Heart left ventricle (tissue), 16 donors: ENCODE measurements around the gene HIPK2. TPM values are rescaled to one million over a fixed set of nuclear protein-coding genes. Genes with fewer than 3 reads are reported as not detected.

Source experiments
- ATAC-seq, 4 donors: fragments of 200-7000 bp; cut with Tn5 transposase; one replicate each; pipeline ENCODE4 v1.9.1; 2020 to 2022; ENCODE audit warnings: moderate library complexity in 4 of 4, mild to moderate bottlenecking in 3 of 4, moderate number of reproducible peaks in 1 of 4
- DNase-seq, 5 donors: peaks; one replicate each; pipeline ENCODE4 v3.0.0-alpha.2; 2020
- H3K27ac ChIP-seq, 12 donors: fragments of 200-600 bp; sonication (generic) in 4 of 12; one replicate each; pipeline versions ENCODE4 v1.5.0 to v1.8.0; 2016 to 2022; ENCODE audit warnings: mild to moderate bottlenecking in 2 of 12
- H3K27me3 ChIP-seq, 9 donors: fragments of 200-600 bp; sonication (generic) in 2 of 9; one replicate each; pipeline versions ENCODE4 v1.5.1 to v1.8.0; 2016 to 2022; ENCODE audit warnings: mild to moderate bottlenecking in 3 of 9
- H3K36me3 ChIP-seq, 9 donors: fragments of 200-600 bp; sonication (generic) in 2 of 9; one replicate each; pipeline versions ENCODE4 v1.5.0 to v1.8.0; 2018 to 2022; ENCODE audit warnings: mild to moderate bottlenecking in 2 of 9
- H3K4me1 ChIP-seq, 12 donors: fragments of 200-600 bp; sonication (generic) in 4 of 12; one replicate each; pipeline versions ENCODE4 v1.5.0 to v1.8.0; 2016 to 2022; ENCODE audit warnings: mild to moderate bottlenecking in 3 of 12
- H3K4me3 ChIP-seq, 12 donors: fragments of 200-600 bp; sonication (generic) in 4 of 12; one replicate each; pipeline versions ENCODE4 v1.5.0 to v1.8.0; 2017 to 2022; ENCODE audit warnings: mild to moderate bottlenecking in 9 of 12, moderate library complexity in 4 of 12
- H3K9me3 ChIP-seq, 12 donors: fragments of 200-600 bp; sonication (generic) in 4 of 12; one replicate each; pipeline versions ENCODE4 v1.5.0 to v1.8.0; 2016 to 2022; ENCODE audit warnings: mild to moderate bottlenecking in 1 of 12
- POLR2A ChIP-seq, 2 donors: fragments of 450-650 bp; IDR thresholded peaks; one replicate each; pipeline ENCODE4 v1.6.1; 2017; ENCODE audit warnings: antibody characterized with exemption in 2 of 2, mild to moderate bottlenecking in 2 of 2, moderate library complexity in 2 of 2
- WGBS, 4 donors: extraction: QIAGEN DNeasy Blood & Tissue Kit in 2 of 4; methylation state at CpG; one replicate each; pipeline versions ENCODE4 v1.1.5 to v1.1.7; 2013 to 2018; 5-methylcytosine and 5-hydroxymethylcytosine counted together
- intact Hi-C, 10 donors: fragments of 100-400 bp; cut with DNase I; formaldehyde crosslinking; loops; one replicate each; pipeline versions ENCODE4 v1.11.1 to v1.14.2; 2022
- polyA plus RNA-seq, 2 donors: library from polyadenylated mRNA; stranded (reverse); fragments of 200-250 nt; gene quantifications; one replicate each; pipeline ENCODE4 v1.2.3, GENCODE V29; 2013
- total RNA-seq, 9 donors: library from RNA; depleted of rRNA in 2 of 9; stranded (reverse); fragments of >200 nt in 2 of 9; fragmentation: NEBNext Ultra II Directional in 3 of 9; extraction: Animal tissue kit (Norgen Biotek cat#: 25700) in 3 of 9; gene quantifications; one replicate each; pipeline versions ENCODE4 v1.1.0 to v1.2.4, GENCODE V29; 2016 to 2023
- TF ChIP-seq, protein P1 (sequence below), 12 donors: fragments of 200-600 bp; sonication (generic) in 4 of 12; IDR thresholded peaks; one replicate each; pipeline versions ENCODE4 v1.5.0 to v1.8.0; 2018 to 2022; ENCODE audit warnings: antibody characterized with exemption in 12 of 12, mild to moderate bottlenecking in 5 of 12
- donor health status: ischemic (EF 13 %, LVEDD 7.1; RV severe dilation, severe dysfunction).
- donor health status: healthy with polysubstance abuse.
- donor health status: DM: no; HTN: yes; CAD: no.
- donor health status: DM: no; HTN: no; CAD: no.
- donor health status: ischemic (EF 25% LVEDD 6.9; RV normal size, moderate dysfunction).
- donor health status: ischemic (EF 25% LVEDD 5.7; RV mildly dilated, moderate dysfunction).
- donor health status: healthy.
- donor health status: DM: yes; HTN: yes; CAD: no.
- donor health status: ischemic (EF 35%, LVEDD 5.7; RV mildly dilated, moderate dysfunction).
- donor health status: nonischemic (EF 11% LVEDD 7.7; RV severe dilation, severe dysfunction).
- donor health status: DM: yes; HTN: yes; CAD: no.
- donor health status: PGD.
- donor health status: ischemic (EF 29% LVEDD 5.4; RV normal size, mild dysfunction).
- donor health status: nonischemic (EF 23%, LVEDD 6.1; RV moderate dilation, normal function).

Gene HIPK2
- total and polyA plus RNA-seq, 11 donors: 43.2 to 244 (median 143) TPM

DNA sequence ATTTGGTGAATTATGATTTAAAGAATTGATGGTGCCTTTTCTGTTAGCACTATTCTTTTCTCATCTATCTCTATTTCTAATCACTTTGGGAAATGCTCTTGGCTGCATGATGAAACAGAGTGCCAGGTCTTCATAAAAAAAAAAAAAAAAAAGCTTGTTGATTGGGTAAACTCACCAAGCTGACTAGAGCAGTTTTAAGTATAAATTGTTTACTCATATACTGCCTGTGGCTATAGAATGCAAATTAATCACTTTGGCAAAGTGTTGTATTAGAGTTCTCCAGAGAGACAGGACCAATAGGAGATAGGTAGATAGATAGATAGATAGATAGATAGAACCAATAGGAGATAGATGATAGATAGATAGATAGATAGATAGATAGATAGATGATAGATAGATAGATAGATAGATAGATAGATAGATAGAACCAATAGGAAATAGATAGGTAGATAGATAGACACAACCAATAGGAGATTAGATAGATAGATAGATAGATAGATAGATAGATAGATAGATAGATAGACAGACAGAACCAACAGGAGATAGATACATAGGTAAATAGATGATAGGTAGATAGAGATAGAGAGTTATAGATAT is 31.1 kb upstream of the HIPK2 start:
- TF ChIP-seq, protein P1, sequence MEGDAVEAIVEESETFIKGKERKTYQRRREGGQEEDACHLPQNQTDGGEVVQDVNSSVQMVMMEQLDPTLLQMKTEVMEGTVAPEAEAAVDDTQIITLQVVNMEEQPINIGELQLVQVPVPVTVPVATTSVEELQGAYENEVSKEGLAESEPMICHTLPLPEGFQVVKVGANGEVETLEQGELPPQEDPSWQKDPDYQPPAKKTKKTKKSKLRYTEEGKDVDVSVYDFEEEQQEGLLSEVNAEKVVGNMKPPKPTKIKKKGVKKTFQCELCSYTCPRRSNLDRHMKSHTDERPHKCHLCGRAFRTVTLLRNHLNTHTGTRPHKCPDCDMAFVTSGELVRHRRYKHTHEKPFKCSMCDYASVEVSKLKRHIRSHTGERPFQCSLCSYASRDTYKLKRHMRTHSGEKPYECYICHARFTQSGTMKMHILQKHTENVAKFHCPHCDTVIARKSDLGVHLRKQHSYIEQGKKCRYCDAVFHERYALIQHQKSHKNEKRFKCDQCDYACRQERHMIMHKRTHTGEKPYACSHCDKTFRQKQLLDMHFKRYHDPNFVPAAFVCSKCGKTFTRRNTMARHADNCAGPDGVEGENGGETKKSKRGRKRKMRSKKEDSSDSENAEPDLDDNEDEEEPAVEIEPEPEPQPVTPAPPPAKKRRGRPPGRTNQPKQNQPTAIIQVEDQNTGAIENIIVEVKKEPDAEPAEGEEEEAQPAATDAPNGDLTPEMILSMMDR (IDR thresholded peaks at IDR 0.05): no peak
- no peak for TF ChIP-seq POLR2A (IDR thresholded peaks at IDR 0.05)
- H3K27ac ChIP-seq: no peak overlapping the region
- ATAC-seq (no peak), DNase-seq (no peak)
- no peaks in the 10 kb centered on the region for H3K36me3 ChIP-seq
- H3K27me3 ChIP-seq: no peaks in the 10 kb centered on the region
- H3K4me1 ChIP-seq: no peaks in the 10 kb centered on the region
- H3K9me3 ChIP-seq: no peaks in the 10 kb centered on the region
- no peak overlapping the region for H3K4me3 ChIP-seq
- intact Hi-C loops: no loop called here

DNA sequence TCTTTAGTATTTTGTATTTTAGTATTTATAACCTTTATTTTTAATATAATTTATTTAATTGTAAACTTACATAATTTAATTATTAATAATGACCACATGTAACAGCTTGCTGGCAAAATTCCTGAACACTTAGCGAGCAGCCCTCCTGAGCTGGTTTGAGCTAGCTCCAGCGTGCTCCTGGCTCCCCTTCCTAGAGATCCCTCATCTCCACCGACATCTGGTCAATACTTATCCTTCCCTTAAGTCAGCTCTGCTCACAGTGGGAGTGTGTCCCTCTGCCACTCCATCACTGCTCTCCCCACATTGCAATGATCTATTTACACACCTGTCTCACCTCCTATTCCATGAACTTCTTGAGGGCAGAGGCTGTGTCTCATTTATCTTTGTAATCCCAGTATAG is 30.6 kb upstream of the HIPK2 start:
- Histone ChIP-seq H3K27ac (no peak overlapping the region), H3K4me1 (no peaks in the 10 kb centered on the region), H3K27me3 (no peaks in the 10 kb centered on the region), H3K36me3 (no peaks in the 10 kb centered on the region), H3K4me3 (no peak overlapping the region), H3K9me3 (no peaks in the 10 kb centered on the region)
- intact Hi-C loops: no loop called here
- no peak for TF ChIP-seq POLR2A (IDR thresholded peaks at IDR 0.05)
- TF ChIP-seq, protein P1 (IDR thresholded peaks at IDR 0.05): no peak
- ATAC-seq (no peak), DNase-seq (no peak)
- WGBS, 4 donors: 85 to 93% (median 90%) methylated on average over 3 of the region's 3 CpGs

DNA sequence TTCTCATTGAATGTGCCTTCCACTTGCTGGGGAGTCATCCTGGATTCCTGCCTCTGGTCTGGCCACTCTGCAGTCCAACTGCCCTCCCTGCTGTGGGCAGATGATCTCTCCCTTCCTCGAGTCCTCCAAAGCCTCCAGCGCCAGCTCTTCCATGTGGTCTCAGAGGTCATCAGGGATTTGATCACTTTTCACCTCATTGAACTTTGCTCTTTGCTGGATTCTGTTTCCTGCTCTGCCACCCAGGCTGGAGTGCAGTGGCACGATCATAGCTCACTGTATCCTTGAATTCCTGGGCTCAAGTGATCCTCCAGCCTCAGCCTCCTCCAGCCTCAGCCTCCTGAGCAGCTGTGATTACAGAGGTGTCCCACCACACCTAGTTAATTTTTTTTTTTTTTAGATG is 29.2 kb upstream of the HIPK2 start:
- DNase-seq (no peak), ATAC-seq (no peak)
- intact Hi-C loops: no loop called here
- Histone ChIP-seq H3K27me3 (no peaks in the 10 kb centered on the region), H3K4me1 (no peaks in the 10 kb centered on the region), H3K4me3 (no peak overlapping the region), H3K36me3 (no peaks in the 10 kb centered on the region), H3K27ac (no peak overlapping the region), H3K9me3 (no peaks in the 10 kb centered on the region)
- TF ChIP-seq, protein P1 (IDR thresholded peaks at IDR 0.05): no peak
- TF ChIP-seq POLR2A (IDR thresholded peaks at IDR 0.05): no peak
- 74 to 87% (median 86%) methylated on average over 3 of the region's 3 CpGs for WGBS, 4 donors

DNA sequence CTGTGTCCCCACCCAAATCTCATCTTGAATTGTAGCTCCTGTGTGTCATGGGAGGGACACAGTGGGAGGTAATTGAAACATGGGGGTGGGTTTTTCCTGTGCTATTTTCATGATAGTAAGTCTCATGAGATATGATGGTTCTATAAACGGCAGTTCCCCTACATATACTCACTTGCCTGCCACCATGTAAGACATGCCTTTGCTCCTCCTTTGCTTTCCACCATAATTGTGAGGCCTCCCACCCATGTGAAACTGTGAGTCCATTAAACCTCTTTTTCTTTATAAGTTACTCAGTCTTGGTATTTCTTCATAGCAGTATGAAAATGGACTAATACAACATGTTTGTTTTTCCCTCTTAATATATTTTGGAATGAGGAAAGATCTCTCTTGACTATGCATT is 26.8 kb upstream of the HIPK2 start:
- peaks cover 0 to 6% (median 0%) of the 10 kb centered on the region in 12 donors for H3K4me1 ChIP-seq
- no peak for TF ChIP-seq POLR2A (IDR thresholded peaks at IDR 0.05)
- TF ChIP-seq, protein P1 (IDR thresholded peaks at IDR 0.05): no peak
- no peak for ATAC-seq
- H3K27ac ChIP-seq: no peak overlapping the region
- H3K4me3 ChIP-seq: no peak overlapping the region
- no peaks in the 10 kb centered on the region for H3K27me3 ChIP-seq
- intact Hi-C loops: no loop called here
- DNase-seq: no peak
- 72 to 96% (median 84%) methylated on average over 1 of the region's 1 CpG for WGBS, 4 donors
- H3K36me3 ChIP-seq: no peaks in the 10 kb centered on the region
- H3K9me3 ChIP-seq: no peaks in the 10 kb centered on the region
